Nephron (organoid): ENCODE data around the gene ROBO1.
"Not testable (repeated sequence)": the region's sequence is repeated elsewhere in the genome, so short reads cannot be mapped to it uniquely, and the experiment has no call there.

ENCODE experiments used
- H3K27ac Mint-ChIP-seq, 3 experiments: 2 replicates each; pipeline ENCODE4 v1.8.0; 2020; ENCODE audit warnings: mixed read lengths in 3 of 3, mild to moderate bottlenecking in 2 of 3, moderate library complexity in 1 of 3
- H3K27me3 Mint-ChIP-seq: 2 replicates; pipeline ENCODE4 v1.8.0; 2021; ENCODE audit warnings: low read depth, mild to moderate bottlenecking, moderate library complexity, mixed read lengths
- H3K36me3 Mint-ChIP-seq: 2 replicates; pipeline ENCODE4 v1.8.0; 2020; ENCODE audit warnings: low read depth, mixed read lengths
- H3K4me1 Mint-ChIP-seq: 2 replicates; pipeline ENCODE4 v1.8.0; 2020; ENCODE audit warnings: mixed read lengths
- H3K4me3 Mint-ChIP-seq, 3 experiments: 2 replicates each; pipeline ENCODE4 v1.8.0; 2020; ENCODE audit warnings: mild to moderate bottlenecking in 3 of 3, mixed read lengths in 3 of 3, moderate library complexity in 2 of 3
- H3K9me3 Mint-ChIP-seq: 2 replicates; pipeline ENCODE4 v1.8.0; 2020; ENCODE audit warnings: mixed read lengths
- TF ChIP-seq, protein P1 (sequence below), 3 experiments: fragments of 200-600 bp; sonication (generic); IDR thresholded peaks; one replicate each; pipeline ENCODE4 v1.5.0; 2021; ENCODE audit warnings: antibody characterized with exemption in 3 of 3; ENCODE audit not compliant: unreplicated experiment in 3 of 3

The ROBO1 gene

DNA sequence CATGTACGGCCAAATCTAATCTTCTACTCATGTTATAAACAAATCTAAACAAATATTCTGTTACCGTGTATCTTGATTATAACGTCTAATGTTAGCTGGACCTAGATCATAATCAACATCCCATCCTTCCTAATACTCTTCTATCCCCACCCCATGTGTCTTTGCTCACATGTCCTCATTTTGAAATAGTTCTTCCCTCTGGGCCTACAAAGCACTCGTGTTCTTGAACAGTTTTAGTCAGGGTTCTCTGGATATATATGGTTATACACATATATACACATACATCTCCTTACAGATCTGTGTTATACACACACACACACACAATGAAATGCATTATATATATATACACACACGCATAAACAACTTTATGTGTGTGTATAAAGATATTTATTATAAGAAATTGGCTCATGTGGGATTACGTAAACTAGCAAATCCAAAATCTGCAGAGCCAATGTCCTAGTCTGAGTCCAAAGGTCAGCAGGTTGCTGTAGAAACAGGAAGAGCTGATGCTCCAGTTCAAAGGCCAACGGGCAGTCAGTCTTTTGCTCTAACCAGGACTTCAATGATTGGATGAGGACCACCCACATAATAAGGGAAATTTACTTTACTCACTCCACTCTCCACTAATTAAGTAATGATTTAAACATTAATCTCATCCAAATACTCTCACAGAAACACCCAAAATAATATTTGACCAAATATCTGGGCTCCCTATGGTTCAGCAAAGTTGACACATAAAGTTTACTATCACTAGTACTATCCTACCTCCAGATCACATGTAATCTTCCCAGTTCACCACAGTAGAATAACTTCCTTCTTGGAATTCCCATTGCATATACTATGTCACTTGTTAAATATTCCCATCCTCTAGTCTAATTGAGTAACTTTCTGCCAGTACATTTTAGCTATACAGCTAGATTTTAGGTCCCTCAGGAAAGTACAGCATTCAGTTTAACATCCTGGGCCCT is 450.0 kb downstream of the ROBO1 start:
- TF ChIP-seq, protein P1, sequence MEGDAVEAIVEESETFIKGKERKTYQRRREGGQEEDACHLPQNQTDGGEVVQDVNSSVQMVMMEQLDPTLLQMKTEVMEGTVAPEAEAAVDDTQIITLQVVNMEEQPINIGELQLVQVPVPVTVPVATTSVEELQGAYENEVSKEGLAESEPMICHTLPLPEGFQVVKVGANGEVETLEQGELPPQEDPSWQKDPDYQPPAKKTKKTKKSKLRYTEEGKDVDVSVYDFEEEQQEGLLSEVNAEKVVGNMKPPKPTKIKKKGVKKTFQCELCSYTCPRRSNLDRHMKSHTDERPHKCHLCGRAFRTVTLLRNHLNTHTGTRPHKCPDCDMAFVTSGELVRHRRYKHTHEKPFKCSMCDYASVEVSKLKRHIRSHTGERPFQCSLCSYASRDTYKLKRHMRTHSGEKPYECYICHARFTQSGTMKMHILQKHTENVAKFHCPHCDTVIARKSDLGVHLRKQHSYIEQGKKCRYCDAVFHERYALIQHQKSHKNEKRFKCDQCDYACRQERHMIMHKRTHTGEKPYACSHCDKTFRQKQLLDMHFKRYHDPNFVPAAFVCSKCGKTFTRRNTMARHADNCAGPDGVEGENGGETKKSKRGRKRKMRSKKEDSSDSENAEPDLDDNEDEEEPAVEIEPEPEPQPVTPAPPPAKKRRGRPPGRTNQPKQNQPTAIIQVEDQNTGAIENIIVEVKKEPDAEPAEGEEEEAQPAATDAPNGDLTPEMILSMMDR (IDR thresholded peaks at IDR 0.05; ENCODE audit: unreplicated experiment in 3 of 3) = no peak
- Mint-ChIP-seq H3K4me1 (no peaks in the 10 kb centered on the region), H3K36me3 (no peaks in the 10 kb centered on the region), H3K27ac (no peak overlapping the region), H3K9me3 (no peaks in the 10 kb centered on the region), H3K4me3 (no peak overlapping the region), H3K27me3 (no peaks in the 10 kb centered on the region)

DNA sequence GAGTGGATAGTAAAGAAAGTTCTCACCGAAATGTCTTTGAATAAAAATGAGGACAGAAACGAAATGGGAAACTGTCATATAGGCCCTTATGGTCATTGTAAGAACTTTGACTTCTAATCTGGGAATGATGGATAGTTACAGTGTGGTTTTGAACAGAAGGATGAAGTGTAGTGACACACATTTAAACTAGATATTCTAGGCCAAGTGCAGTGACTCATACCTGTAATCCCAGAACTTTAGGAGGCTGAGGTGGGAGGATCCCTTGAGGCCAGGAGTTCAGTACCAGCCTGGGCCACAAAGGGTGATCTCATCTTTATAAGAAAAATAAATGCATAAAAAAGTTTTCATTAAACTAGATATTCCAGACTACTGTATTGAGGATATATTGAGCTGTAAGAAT is 452.8 kb downstream of the ROBO1 start:
- Mint-ChIP-seq H3K4me3 (no peak overlapping the region), H3K27ac (no peak overlapping the region), H3K36me3 (no peaks in the 10 kb centered on the region), H3K27me3 (no peaks in the 10 kb centered on the region), H3K4me1 (no peaks in the 10 kb centered on the region), H3K9me3 (no peaks in the 10 kb centered on the region)
- TF ChIP-seq, protein P1 (IDR thresholded peaks at IDR 0.05; ENCODE audit: unreplicated experiment in 3 of 3) = no peak

DNA sequence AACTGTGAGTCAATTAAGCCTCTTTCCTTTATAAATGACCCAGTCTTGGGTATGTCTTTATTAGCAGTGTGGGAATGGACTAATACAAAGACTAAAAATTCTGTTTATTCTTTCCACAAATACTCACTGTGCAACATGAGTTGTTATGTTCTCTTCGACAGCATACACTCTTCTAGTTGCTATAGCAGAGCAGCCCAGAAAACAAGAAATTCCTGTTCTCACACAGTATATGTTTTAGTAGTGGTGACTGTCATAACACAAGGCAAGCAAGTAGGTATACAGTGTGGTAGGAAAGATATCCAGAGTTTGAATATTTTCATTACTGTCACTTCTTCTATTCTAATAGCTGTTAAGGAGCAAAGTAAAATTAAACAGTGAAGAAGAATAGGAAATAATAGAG is 453.3 kb downstream of the ROBO1 start:
- TF ChIP-seq, protein P1 (IDR thresholded peaks at IDR 0.05; ENCODE audit: unreplicated experiment in 3 of 3) = no peak
- Mint-ChIP-seq H3K4me3 (no peak overlapping the region), H3K27me3 (no peaks in the 10 kb centered on the region), H3K9me3 (no peaks in the 10 kb centered on the region), H3K36me3 (no peaks in the 10 kb centered on the region), H3K27ac (no peak overlapping the region), H3K4me1 (no peaks in the 10 kb centered on the region)

DNA sequence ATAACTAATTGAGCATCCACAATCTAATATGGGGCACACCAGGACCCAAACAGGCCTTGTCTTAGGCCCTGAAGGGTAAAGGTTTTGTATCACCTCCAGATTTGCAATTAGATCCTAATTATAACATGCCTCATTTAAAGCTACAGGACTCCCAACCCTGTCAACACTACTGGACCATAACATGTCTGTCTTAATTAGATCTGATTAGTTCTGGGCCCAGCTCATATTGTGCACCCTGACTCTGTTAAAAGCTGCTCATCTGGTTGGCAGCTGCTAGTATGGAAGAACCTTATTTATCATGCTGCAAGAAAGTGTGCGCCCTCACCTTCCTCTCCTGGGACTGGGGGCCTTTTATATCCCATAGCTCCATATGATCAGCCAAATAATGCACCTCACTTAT is 457.8 kb downstream of the ROBO1 start:
- Mint-ChIP-seq H3K27me3 (no peaks in the 10 kb centered on the region), H3K36me3 (no peaks in the 10 kb centered on the region), H3K9me3 (no peaks in the 10 kb centered on the region), H3K4me1 (peaks cover 24% of the 10 kb centered on the region), H3K27ac (no peak overlapping the region), H3K4me3 (no peak overlapping the region)
- TF ChIP-seq, protein P1 (IDR thresholded peaks at IDR 0.05; ENCODE audit: unreplicated experiment in 3 of 3) = no peak

DNA sequence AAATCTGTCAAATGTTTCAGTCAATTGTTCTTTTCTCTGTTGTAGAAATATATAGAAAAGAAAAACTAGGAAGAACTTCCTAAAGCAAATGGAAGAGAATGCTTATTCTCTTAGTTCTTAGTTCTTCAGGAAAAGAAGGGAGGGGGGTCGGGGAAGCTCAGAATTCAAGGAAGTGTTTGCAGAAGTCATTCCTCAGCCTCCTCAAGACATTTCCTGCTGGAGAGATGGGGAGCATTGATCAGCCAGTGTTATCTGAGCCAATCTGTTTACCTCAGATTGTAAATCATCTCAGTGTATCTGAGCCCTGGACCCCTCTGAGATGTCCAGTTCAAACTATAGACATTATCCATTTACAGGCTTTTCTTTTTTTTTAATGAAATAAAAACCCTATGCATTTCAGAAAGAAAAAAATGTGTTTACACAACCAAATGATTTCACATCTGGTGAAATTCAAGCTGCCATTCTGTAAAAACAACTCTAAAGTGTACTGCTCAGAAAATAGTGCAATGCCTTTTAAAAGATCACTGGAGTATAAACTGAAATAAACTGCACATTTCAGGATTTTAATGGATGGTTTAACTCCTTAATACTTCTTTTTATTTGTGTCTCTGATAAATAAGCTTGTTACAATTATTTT is 460.7 kb downstream of the ROBO1 start:
- Mint-ChIP-seq H3K27ac (peak overlapping the region in 2 of 3 experiments; percentile 33 to 48), H3K4me1 (peaks cover 24% of the 10 kb centered on the region), H3K36me3 (no peaks in the 10 kb centered on the region), H3K4me3 (no peak overlapping the region), H3K9me3 (no peaks in the 10 kb centered on the region), H3K27me3 (no peaks in the 10 kb centered on the region)
- TF ChIP-seq, protein P1 (IDR thresholded peaks at IDR 0.05; ENCODE audit: unreplicated experiment in 3 of 3) = no peak

DNA sequence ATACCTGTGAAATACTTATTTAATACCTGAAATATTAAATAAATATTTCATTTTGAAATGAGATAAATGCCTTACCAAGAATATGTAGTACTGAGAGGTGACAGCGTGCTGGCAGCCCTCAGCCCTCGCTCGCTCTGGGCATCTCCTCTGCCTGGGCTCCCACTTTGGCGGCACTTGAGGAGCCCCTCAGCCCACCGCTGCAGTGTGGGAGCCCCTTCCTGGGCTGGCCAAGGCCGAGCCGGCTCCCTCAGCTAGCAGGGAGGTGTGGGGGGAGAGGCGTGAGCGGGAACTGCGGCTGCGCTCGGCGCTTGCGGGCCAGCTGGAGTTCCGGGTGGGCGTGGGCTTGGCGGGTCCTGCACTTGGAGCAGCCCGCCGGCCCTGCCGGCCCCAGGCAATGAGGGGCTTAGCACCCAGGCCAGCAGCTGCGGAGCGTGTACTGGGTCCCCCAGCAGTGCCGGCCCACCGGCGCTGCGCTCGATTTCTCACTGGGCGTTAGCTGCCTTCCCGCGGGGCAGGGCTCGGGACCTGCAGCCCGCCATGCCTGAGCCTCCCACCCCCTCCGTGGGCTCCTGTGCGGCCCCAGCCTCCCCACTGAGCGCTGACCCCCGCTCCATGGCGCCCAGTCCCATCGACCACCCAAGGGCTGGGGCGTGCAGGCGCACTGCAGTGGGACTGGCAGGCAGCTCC is 467.7 kb downstream of the ROBO1 start:
- H3K4me3 Mint-ChIP-seq, H3K36me3 Mint-ChIP-seq, H3K27me3 Mint-ChIP-seq, H3K9me3 Mint-ChIP-seq, H3K27ac Mint-ChIP-seq: not testable (repeated sequence)
- peaks cover 15% of the 10 kb centered on the region for H3K4me1 Mint-ChIP-seq
